GM18526 (cell line): ENCODE results near the gene ZNF385A.

Experiments used
- POLR2A ChIP-seq: IDR thresholded peaks from 3 replicates; pipeline ENCODE4 v1.6.1; 2011; ENCODE audit not compliant: insufficient read length; ENCODE audit errors: extremely low read depth

ZNF385A gene

GRCh38 chr12:54359762-54360351 lies 24.7 kb downstream of the ZNF385A start:
- no peak for TF ChIP-seq POLR2A

DNA sequence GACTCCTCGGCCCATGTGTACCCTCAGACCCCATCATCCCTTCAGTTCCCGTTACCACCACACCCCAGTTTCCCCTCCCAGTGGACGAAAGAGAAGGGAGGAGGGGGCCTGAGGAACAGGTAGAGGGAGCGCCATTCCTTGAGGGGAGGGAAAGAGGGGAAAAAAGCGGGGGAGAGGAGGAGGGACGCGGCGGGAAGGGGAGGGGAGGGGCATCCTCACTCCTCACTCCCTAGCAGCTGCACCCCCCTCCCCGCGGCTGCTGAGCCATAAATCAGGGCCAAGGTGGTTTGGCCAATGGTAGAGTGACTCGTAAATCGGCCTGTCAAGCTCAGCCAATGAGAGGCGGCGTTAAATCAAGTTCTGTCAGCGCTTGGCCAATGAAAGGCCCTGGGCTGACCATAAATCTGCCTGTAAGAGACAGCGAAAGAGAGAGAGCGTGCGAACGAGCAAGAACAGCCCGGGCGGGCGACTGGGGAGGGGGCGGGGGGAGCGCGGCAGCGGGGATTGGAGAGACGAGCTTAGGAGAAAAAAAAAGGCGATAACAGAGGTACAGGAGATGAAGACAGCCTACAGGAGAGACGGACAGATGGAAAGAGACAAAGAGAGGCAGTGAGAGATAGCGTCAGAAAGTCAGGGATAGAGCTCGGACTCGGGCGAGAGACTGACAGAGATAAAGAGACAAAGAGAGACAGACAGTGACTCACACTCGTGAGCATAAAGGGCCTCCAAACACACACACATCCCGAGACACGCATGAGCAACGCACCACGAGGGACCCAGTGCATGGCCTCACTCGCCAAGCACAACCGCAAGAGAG lies 25.4 kb downstream of the ZNF385A start:
- TF ChIP-seq POLR2A, result no peak

DNA sequence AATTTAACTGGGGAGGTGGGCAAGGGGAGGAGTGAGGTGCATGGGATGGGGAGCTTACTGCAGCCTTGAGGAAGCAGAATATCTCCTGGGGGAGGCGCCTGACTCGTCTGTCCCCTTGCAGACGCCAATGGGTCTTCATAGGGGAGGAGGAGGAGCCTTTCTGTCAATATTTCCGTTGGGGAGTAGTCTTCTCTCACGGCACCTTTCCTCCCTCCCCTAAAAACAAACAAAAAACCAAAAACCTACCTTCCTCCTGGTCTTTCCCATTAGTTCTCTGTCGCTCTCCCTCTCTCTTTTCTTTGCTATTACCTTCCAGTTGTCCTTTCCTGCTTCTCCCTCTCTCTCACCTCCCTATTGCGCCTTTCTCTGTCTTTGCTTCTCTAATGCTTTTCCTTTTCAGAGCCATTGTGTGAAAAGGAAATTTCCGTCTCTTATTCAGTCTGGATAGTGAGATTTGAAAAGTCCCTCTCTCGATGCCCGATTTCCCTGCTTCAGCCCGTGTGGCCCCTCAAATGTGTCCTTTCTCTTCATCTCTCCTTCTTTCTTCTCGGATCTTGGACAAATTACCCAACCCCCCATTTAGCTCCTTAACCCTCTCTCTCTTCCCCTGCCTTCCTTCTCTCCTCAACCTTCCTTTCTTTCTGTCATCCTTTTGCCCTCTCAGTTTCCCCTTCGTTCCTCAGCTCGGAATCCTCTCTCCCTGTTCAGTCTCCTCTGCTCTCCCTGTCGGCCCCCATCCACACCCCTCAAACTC lies 26.2 kb downstream of the ZNF385A start:
- TF ChIP-seq POLR2A, result no peak

GRCh38 chr12:54357506-54358190 lies 26.9 kb downstream of the ZNF385A start:
- TF ChIP-seq POLR2A, result no peak

GRCh38 chr12:54356951-54357356 lies 27.6 kb downstream of the ZNF385A start:
- no peak for TF ChIP-seq POLR2A

DNA sequence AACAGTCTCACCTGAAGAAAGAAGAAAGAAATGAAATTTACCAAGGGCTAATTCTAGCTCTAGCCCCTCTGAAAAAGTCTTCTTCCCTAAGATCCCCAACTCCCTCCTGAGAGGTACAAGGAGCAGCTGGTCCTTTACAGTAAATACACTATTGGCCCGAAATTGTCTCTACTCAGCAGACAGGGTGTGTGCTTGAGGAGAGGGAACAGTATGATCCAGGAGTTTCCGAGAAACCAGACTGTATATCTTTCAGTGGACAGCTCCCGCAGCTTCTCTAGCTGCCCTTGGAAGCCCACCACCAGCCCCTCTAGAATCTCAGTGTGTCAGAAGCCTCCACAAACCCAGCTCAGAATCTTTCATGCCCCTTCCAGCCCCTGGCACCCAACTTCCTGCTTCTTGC lies 28.3 kb downstream of the ZNF385A start:
- TF ChIP-seq POLR2A, result no peak

- TF ChIP-seq POLR2A, result no peak
Observed at GRCh38 chr12:54355104-54355815, 29.3 kb downstream of the ZNF385A start.

DNA sequence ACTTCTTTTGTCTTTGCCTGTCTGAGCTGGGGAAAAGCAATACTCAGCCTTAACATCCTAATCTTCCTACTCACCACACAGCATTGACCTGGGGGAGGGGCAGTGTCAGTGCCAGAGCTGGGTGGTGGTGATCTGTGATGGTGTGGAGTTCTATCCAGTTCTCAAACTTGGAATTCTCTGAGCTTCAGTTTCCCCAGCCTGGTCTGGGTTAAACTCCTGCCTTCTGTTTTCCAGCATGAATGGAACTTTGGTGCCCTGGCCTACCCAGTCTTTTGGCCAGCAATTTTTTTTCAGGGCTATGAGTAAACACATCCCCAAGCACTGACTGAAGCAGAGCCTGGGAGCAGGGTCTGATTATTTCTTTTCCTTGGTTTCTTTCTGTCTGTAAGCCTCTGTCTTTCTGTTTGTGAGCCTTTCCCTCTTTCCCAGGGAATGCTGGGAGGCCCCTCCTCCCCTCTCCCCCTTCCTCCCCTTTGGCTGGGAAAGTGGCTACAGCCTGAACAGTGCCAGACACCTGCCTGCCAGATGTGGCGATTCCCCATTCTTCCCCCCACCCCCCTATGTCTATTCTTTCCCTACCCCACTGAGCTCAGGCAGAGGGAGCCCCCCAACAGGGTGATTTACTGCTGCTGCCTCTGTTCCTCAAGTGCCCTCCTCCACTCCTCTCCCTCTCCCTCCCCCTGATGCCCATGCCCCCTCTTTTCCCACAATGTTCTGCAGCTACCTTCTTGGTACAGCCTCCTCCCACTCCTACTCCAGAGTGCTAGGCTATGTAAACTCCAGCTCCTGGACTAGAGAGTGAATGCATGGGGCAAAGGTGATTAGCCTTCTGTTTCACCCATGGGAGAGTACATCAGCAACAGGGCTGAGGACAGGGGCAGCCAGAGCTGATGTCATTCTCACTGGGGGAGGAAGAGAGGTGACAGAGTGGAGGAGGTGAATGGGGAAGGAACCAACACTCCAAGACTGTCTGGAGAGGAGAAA lies 31.4 kb downstream of the ZNF385A start:
- TF ChIP-seq POLR2A, result no peak

GRCh38 chr12:54352022-54352531 lies 32.5 kb downstream of the ZNF385A start:
- no peak for TF ChIP-seq POLR2A

DNA sequence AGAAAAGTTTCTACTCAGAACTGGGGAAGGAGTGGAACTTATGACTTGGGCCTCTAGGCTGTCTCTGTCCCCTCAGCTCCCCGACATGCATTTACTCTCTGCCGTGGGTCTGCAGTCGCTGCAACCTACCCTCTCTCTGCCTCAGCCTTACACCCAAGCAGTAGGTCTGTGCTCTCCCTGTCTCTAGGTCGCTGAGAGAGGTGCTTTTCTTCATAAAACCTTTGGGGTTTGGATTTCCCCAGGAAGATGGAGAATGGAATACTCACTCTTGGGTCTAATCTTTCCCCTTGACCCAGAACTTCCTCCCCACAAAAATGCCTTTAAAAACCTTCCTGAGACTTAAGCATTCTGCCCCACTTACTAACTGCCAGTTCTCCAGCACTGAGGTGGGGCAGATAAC lies 33.2 kb downstream of the ZNF385A start:
- TF ChIP-seq POLR2A, result no peak

GRCh38 chr12:54350743-54351142 lies 33.8 kb downstream of the ZNF385A start:
- no peak for TF ChIP-seq POLR2A

- no peak for TF ChIP-seq POLR2A
Observed at GRCh38 chr12:54349679-54350078, 34.9 kb downstream of the ZNF385A start.

DNA sequence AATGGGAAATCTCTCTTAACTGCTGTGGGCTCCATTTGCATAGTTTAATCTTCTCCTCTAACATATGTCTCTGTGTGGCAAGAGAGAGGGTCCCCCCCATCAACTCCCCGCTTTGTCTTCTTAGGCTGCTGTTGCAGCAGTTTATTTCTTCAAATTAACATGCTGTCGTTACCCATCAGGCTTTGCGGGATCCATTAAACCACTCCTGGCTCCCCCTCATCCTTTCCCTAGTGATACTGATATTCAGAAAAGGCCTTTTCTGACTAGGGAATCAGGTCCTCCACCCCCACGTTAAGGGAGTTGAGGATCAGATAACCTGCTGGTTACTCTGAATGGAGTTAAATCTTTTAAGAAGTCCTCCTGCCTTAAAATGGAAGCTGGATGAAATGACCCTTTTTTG lies 35.5 kb downstream of the ZNF385A start:
- TF ChIP-seq POLR2A, result no peak
